Peyer's patch (tissue), 4 donors: ENCODE data around the gene GAN.

Source experiments
- CTCF ChIP-seq, 6 experiments: fragments of 450-650 bp in 4 of 6; fragments of 200-600 bp in 2 of 6; sonication (generic) in 1 of 6; IDR thresholded peaks; one replicate each; pipeline ENCODE4 v1.5.1; 2017 to 2019; ENCODE audit warnings: antibody characterized with exemption in 6 of 6, mild to moderate bottlenecking in 3 of 6, moderate library complexity in 1 of 6
- POLR2A ChIP-seq, 2 donors: fragments of 450-650 bp; IDR thresholded peaks; one replicate each; pipeline ENCODE4 v1.5.1; 2017; ENCODE audit warnings: antibody characterized with exemption in 2 of 2, mild to moderate bottlenecking in 2 of 2, moderate library complexity in 2 of 2

- TF ChIP-seq CTCF (IDR thresholded peaks at IDR 0.05) (peak in 3 of 6 experiments; percentile 21 to 42 (median 35)), POLR2A (IDR thresholded peaks at IDR 0.05) (peak; percentile 29 to 30)
Measured at GRCh38 chr16:81315271-81316175, 761 bp downstream of the GAN start.
